ENCODE results near the gene CAVIN4. TPM values are rescaled to one million over a fixed set of nuclear protein-coding genes. Genes with fewer than 3 reads are reported as not detected.

CAVIN4 gene
- total and polyA plus RNA-seq, 2 of the 13 experiments (the other 11 are each of a cell fraction or from before 2014, with no cell fraction given), result 0.54 to 1.00 TPM

DNA sequence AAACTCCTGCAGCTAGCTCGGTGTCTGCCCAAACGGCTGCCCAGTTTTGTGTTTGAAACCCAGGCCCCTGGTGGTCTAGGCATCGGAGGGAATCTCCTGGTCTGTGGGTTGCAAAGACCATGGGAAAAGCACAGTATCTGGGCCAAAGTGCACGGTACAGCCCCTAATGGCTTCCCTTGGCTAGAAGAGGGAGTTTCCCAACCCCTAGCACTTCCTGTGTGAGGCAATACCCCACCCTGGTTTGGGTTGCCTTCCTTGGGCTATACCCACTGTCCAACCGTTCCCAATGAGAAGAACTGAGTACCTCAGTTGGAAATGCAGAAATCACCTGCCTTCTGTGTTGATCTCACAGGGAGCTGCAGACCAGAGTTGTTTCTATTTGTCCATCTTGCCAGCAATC lies 41.8 kb downstream of the CAVIN4 start (continued):
- TF ChIP-seq POGZ (CRISPR knock-in tag; IDR thresholded peaks at IDR 0.05) (peak; percentile 26; the same call in 1 of the 2 replicates), RXRB (CRISPR knock-in tag; IDR thresholded peaks at IDR 0.05; ENCODE audit: borderline replicate concordance) (peak; percentile 40; the same call in 1 of the 2 replicates), ZNF350 (CRISPR knock-in tag; IDR thresholded peaks at IDR 0.05; ENCODE audit: borderline replicate concordance, low read depth) (no peak), ZFAT (CRISPR knock-in tag; conservative IDR thresholded peaks at IDR 0.05) (no peak), ETV5 (CRISPR knock-in tag; IDR thresholded peaks at IDR 0.05; ENCODE audit: borderline replicate concordance) (0 out of 2 replicates have a peak, but pooled peaks have one; percentile 49), ZNF230 (CRISPR knock-in tag; IDR thresholded peaks at IDR 0.05) (no peak), MTA3 (CRISPR knock-in tag; IDR thresholded peaks at IDR 0.05) (no peak), MEIS2 (CRISPR knock-in tag; IDR thresholded peaks at IDR 0.05) (no peak), RARA (CRISPR knock-in tag; IDR thresholded peaks at IDR 0.05) (no peak), ERF (CRISPR knock-in tag; IDR thresholded peaks at IDR 0.05) (no peak), NRL (CRISPR knock-in tag; IDR thresholded peaks at IDR 0.05; ENCODE audit: borderline replicate concordance) (no peak), ATF7 (IDR thresholded peaks at IDR 0.05) (no peak), ATF7 (CRISPR knock-in tag; IDR thresholded peaks at IDR 0.05) (no peak), TOPORS (CRISPR knock-in tag; IDR thresholded peaks at IDR 0.05) (no peak), CEBPG (CRISPR knock-in tag; IDR thresholded peaks at IDR 0.05) (peak; percentile 62)
- TF ChIP-seq, protein P1, sequence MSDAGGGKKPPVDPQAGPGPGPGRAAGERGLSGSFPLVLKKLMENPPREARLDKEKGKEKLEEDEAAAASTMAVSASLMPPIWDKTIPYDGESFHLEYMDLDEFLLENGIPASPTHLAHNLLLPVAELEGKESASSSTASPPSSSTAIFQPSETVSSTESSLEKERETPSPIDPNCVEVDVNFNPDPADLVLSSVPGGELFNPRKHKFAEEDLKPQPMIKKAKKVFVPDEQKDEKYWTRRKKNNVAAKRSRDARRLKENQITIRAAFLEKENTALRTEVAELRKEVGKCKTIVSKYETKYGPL (CRISPR knock-in tag; IDR thresholded peaks at IDR 0.05), result no peak
- TF ChIP-seq, protein P2, sequence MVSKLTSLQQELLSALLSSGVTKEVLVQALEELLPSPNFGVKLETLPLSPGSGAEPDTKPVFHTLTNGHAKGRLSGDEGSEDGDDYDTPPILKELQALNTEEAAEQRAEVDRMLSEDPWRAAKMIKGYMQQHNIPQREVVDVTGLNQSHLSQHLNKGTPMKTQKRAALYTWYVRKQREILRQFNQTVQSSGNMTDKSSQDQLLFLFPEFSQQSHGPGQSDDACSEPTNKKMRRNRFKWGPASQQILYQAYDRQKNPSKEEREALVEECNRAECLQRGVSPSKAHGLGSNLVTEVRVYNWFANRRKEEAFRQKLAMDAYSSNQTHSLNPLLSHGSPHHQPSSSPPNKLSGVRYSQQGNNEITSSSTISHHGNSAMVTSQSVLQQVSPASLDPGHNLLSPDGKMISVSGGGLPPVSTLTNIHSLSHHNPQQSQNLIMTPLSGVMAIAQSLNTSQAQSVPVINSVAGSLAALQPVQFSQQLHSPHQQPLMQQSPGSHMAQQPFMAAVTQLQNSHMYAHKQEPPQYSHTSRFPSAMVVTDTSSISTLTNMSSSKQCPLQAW (CRISPR knock-in tag; IDR thresholded peaks at IDR 0.05), result no peak
- TF ChIP-seq, protein P3, sequence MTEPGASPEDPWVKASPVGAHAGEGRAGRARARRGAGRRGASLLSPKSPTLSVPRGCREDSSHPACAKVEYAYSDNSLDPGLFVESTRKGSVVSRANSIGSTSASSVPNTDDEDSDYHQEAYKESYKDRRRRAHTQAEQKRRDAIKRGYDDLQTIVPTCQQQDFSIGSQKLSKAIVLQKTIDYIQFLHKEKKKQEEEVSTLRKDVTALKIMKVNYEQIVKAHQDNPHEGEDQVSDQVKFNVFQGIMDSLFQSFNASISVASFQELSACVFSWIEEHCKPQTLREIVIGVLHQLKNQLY (CRISPR knock-in tag; IDR thresholded peaks at IDR 0.05), result no peak
- TF ChIP-seq, protein P4, sequence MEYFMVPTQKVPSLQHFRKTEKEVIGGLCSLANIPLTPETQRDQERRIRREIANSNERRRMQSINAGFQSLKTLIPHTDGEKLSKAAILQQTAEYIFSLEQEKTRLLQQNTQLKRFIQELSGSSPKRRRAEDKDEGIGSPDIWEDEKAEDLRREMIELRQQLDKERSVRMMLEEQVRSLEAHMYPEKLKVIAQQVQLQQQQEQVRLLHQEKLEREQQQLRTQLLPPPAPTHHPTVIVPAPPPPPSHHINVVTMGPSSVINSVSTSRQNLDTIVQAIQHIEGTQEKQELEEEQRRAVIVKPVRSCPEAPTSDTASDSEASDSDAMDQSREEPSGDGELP (IDR thresholded peaks at IDR 0.05; ENCODE audit: borderline replicate concordance, low read depth), result no peak
- TF ChIP-seq, protein P5, sequence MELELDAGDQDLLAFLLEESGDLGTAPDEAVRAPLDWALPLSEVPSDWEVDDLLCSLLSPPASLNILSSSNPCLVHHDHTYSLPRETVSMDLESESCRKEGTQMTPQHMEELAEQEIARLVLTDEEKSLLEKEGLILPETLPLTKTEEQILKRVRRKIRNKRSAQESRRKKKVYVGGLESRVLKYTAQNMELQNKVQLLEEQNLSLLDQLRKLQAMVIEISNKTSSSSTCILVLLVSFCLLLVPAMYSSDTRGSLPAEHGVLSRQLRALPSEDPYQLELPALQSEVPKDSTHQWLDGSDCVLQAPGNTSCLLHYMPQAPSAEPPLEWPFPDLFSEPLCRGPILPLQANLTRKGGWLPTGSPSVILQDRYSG (CRISPR knock-in tag; IDR thresholded peaks at IDR 0.05), result no peak
- TF ChIP-seq, protein P6, sequence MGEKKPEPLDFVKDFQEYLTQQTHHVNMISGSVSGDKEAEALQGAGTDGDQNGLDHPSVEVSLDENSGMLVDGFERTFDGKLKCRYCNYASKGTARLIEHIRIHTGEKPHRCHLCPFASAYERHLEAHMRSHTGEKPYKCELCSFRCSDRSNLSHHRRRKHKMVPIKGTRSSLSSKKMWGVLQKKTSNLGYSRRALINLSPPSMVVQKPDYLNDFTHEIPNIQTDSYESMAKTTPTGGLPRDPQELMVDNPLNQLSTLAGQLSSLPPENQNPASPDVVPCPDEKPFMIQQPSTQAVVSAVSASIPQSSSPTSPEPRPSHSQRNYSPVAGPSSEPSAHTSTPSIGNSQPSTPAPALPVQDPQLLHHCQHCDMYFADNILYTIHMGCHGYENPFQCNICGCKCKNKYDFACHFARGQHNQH (CRISPR knock-in tag; IDR thresholded peaks at IDR 0.05), result no peak
- TF ChIP-seq, protein P7, sequence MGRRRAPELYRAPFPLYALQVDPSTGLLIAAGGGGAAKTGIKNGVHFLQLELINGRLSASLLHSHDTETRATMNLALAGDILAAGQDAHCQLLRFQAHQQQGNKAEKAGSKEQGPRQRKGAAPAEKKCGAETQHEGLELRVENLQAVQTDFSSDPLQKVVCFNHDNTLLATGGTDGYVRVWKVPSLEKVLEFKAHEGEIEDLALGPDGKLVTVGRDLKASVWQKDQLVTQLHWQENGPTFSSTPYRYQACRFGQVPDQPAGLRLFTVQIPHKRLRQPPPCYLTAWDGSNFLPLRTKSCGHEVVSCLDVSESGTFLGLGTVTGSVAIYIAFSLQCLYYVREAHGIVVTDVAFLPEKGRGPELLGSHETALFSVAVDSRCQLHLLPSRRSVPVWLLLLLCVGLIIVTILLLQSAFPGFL (CRISPR knock-in tag; IDR thresholded peaks at IDR 0.05), result no peak
- TF ChIP-seq, protein P8, sequence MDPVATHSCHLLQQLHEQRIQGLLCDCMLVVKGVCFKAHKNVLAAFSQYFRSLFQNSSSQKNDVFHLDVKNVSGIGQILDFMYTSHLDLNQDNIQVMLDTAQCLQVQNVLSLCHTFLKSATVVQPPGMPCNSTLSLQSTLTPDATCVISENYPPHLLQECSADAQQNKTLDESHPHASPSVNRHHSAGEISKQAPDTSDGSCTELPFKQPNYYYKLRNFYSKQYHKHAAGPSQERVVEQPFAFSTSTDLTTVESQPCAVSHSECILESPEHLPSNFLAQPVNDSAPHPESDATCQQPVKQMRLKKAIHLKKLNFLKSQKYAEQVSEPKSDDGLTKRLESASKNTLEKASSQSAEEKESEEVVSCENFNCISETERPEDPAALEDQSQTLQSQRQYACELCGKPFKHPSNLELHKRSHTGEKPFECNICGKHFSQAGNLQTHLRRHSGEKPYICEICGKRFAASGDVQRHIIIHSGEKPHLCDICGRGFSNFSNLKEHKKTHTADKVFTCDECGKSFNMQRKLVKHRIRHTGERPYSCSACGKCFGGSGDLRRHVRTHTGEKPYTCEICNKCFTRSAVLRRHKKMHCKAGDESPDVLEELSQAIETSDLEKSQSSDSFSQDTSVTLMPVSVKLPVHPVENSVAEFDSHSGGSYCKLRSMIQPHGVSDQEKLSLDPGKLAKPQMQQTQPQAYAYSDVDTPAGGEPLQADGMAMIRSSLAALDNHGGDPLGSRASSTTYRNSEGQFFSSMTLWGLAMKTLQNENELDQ (CRISPR knock-in tag; IDR thresholded peaks at IDR 0.05; ENCODE audit: borderline replicate concordance), result no peak

All from HepG2 (cell line).